Glutamatergic neuron (in vitro differentiated cells): ENCODE measurements around the gene ACACB. TPM values are rescaled to one million over a fixed set of nuclear protein-coding genes. Genes with fewer than 3 reads are reported as not detected.

ENCODE experiments used
- DNase-seq: peaks from one replicate; pipeline ENCODE4 v3.0.0; 2022
- H3K27ac Mint-ChIP-seq: one replicate; pipeline ENCODE4 v1.8.0; 2020; ENCODE audit warnings: mild to moderate bottlenecking, mixed read lengths, inconsistent platforms; ENCODE audit not compliant: unreplicated experiment
- H3K27me3 Mint-ChIP-seq: one replicate; pipeline ENCODE4 v1.8.0; 2020; ENCODE audit warnings: mild to moderate bottlenecking, moderate library complexity, mixed read lengths, inconsistent platforms; ENCODE audit not compliant: unreplicated experiment
- H3K36me3 Mint-ChIP-seq: one replicate; pipeline ENCODE4 v1.8.0; 2020; ENCODE audit warnings: mild to moderate bottlenecking, mixed read lengths, inconsistent platforms; ENCODE audit not compliant: unreplicated experiment
- H3K4me1 Mint-ChIP-seq: one replicate; pipeline ENCODE4 v1.8.0; 2020; ENCODE audit warnings: mild to moderate bottlenecking, low read depth, mixed read lengths, inconsistent platforms; ENCODE audit not compliant: unreplicated experiment
- H3K4me3 Mint-ChIP-seq: one replicate; pipeline ENCODE4 v1.8.0; 2020; ENCODE audit warnings: mild to moderate bottlenecking, mixed read lengths, inconsistent platforms; ENCODE audit not compliant: unreplicated experiment
- H3K9me3 Mint-ChIP-seq: one replicate; pipeline ENCODE4 v1.8.0; 2020; ENCODE audit warnings: mild to moderate bottlenecking, moderate library complexity, mixed read lengths, inconsistent platforms; ENCODE audit not compliant: unreplicated experiment
- CTCF ChIP-seq: fragments of 200-600 bp; sonication (generic); IDR thresholded peaks from one replicate; pipeline ENCODE4 v1.5.0; 2021; ENCODE audit not compliant: partially characterized antibody, unreplicated experiment
- total RNA-seq: library from RNA; stranded (reverse); fragmentation: NEBNext Ultra II Directional; extraction: Animal tissue kit (Norgen Biotek cat#: 25700); gene quantifications from one replicate; pipeline ENCODE4 v1.2.1, GENCODE V29; 2021; ENCODE audit not compliant: unreplicated experiment

ACACB gene
- total RNA-seq, 1 donor from 2014 or later, result 3.8 TPM

- Mint-ChIP-seq H3K4me1 (peaks cover 3% of the 10 kb centered on the region), H3K4me3 (no peak overlapping the region), H3K9me3 (peaks cover 2% of the 10 kb centered on the region), H3K36me3 (no peaks in the 10 kb centered on the region), H3K27ac (no peak overlapping the region), H3K27me3 (peaks cover 7% of the 10 kb centered on the region)
- TF ChIP-seq CTCF, result no peak
- peak; percentile 84 for DNase-seq
Observed at GRCh38 chr12:109304485-109304884, 188.1 kb downstream of the ACACB start.

GRCh38 chr12:109305547-109305946, 189.2 kb downstream of the ACACB start:
- no peak for DNase-seq
- Mint-ChIP-seq H3K27ac (no peak overlapping the region), H3K4me1 (peaks cover 5% of the 10 kb centered on the region), H3K36me3 (no peaks in the 10 kb centered on the region), H3K9me3 (peaks cover 5% of the 10 kb centered on the region), H3K4me3 (no peak overlapping the region), H3K27me3 (peaks cover 9% of the 10 kb centered on the region)
- no peak for TF ChIP-seq CTCF

- Mint-ChIP-seq H3K27ac (no peak overlapping the region), H3K36me3 (no peaks in the 10 kb centered on the region), H3K27me3 (peaks cover 13% of the 10 kb centered on the region), H3K4me3 (no peak overlapping the region), H3K9me3 (peaks cover 9% of the 10 kb centered on the region), H3K4me1 (peaks cover 9% of the 10 kb centered on the region)
- no peak for DNase-seq
- no peak for TF ChIP-seq CTCF
Observed at GRCh38 chr12:109307051-109307450, 190.7 kb downstream of the ACACB start.

- peak within 1 kb of the TSS; percentile 96 for H3K4me3 Mint-ChIP-seq
- TF ChIP-seq CTCF, result no peak
- peak; percentile 84 for DNase-seq
- H3K4me1 Mint-ChIP-seq, result peaks cover 9% of the 10 kb centered on the region
- H3K27me3 Mint-ChIP-seq, result peaks cover 13% of the 10 kb centered on the region
- peaks cover 9% of the 10 kb centered on the region for H3K9me3 Mint-ChIP-seq
- no peak within 1 kb of the TSS for H3K27ac Mint-ChIP-seq
- H3K36me3 Mint-ChIP-seq, result no peaks in the 10 kb centered on the region
Observed at GRCh38 chr12:109308534-109309380, 192.4 kb downstream of the ACACB start, which contains the start of gene FOXN4. TSS of gene FOXN4 (minus strand) at chr12:109309284. CDS start at chr12:109308321, 963 bp downstream.

GRCh38 chr12:109309381-109310246, 193.2 kb downstream of the ACACB start:
- Mint-ChIP-seq H3K4me1 (peaks cover 6% of the 10 kb centered on the region), H3K27me3 (peaks cover 13% of the 10 kb centered on the region), H3K36me3 (no peaks in the 10 kb centered on the region), H3K4me3 (peak overlapping the region; percentile 96), H3K9me3 (peaks cover 8% of the 10 kb centered on the region), H3K27ac (no peak overlapping the region)
- no peak for DNase-seq
- TF ChIP-seq CTCF, result no peak
